PC-3 (cell line): ENCODE results near the gene DLGAP1. TPM values are rescaled to one million over a fixed set of nuclear protein-coding genes. Genes with fewer than 3 reads are reported as not detected.

Experiments used
- ATAC-seq: fragments of 200-7000 bp; cut with Tn5 transposase; 2 replicates; pipeline ENCODE4 v1.9.1; 2020; ENCODE audit warnings: mild to moderate bottlenecking, moderate library complexity
- BruUV-seq: library from RNA; stranded (reverse); fragments of 400-500 nt; replicated peaks from 2 replicates; lab custom pipeline; 2021; lab: Mats Ljungman, UMichigan
- CTCF ChIA-PET: fragments of 300-600 bp; sonication (Branson Sonifier 250); formaldehyde crosslinking; loops from one replicate; lab custom pipeline; 2022; ENCODE audit warnings: antibody characterized with exemption; lab: Charles Lee
- POLR2A ChIA-PET: fragments of 300-600 bp; sonication (Branson Sonifier 250); formaldehyde crosslinking; loops from one replicate; lab custom pipeline; 2022; ENCODE audit warnings: antibody characterized with exemption; ENCODE audit not compliant: unreplicated experiment; lab: Charles Lee
- DNase-seq: peaks from one replicate; pipeline ENCODE4 v3.0.0-alpha.2; 2015
- H2AFZ ChIP-seq: fragments of 300-600 bp; sonication (generic); 2 replicates; pipeline ENCODE4 v1.6.0; 2016; ENCODE audit warnings: antibody characterized with exemption, low read length
- H3F3A ChIP-seq: fragments of 300-600 bp; sonication (generic); one replicate; pipeline ENCODE4 v1.6.0; 2017; ENCODE audit warnings: antibody characterized with exemption, low read length, control low read depth, mild to moderate bottlenecking; ENCODE audit not compliant: unreplicated experiment
- H3K27ac ChIP-seq: fragments of 300-600 bp; sonication (generic); 2 replicates; pipeline ENCODE4 v1.5.1; 2016; ENCODE audit warnings: mild to moderate bottlenecking, low read length
- H3K27me3 ChIP-seq: fragments of 300-600 bp; sonication (generic); 2 replicates; pipeline ENCODE4 v1.6.1; 2016; ENCODE audit warnings: low read length, mixed read lengths
- H3K36me3 ChIP-seq: fragments of 300-600 bp; sonication (generic); 2 replicates; pipeline ENCODE4 v1.6.1; 2016; ENCODE audit warnings: low read depth, mixed run types, low read length, mixed read lengths
- H3K4me1 ChIP-seq: fragments of 300-600 bp; sonication (generic); 2 replicates; pipeline ENCODE4 v1.5.1; 2016; ENCODE audit warnings: low read length; ENCODE audit not compliant: insufficient read depth
- H3K4me2 ChIP-seq: fragments of 300-600 bp; sonication (generic); 2 replicates; pipeline ENCODE4 v1.6.0; 2016; ENCODE audit warnings: low read length
- H3K4me3 ChIP-seq: fragments of 300-600 bp; sonication (generic); 2 replicates; pipeline ENCODE4 v1.5.1; 2016; ENCODE audit warnings: mild to moderate bottlenecking, low read length, mixed read lengths
- H3K79me2 ChIP-seq: fragments of 300-600 bp; sonication (generic); 2 replicates; pipeline ENCODE4 v1.6.1; 2017; ENCODE audit warnings: low read length, mixed read lengths
- H3K9ac ChIP-seq: fragments of 300-600 bp; sonication (generic); 2 replicates; pipeline ENCODE4 v1.6.0; 2016; ENCODE audit warnings: mild to moderate bottlenecking, low read length
- H3K9me2 ChIP-seq: fragments of 300-600 bp; sonication (generic); replicated peaks from 2 replicates; pipeline ENCODE4 v1.6.1; 2016; ENCODE audit warnings: mixed run types, low read length, mixed read lengths
- H3K9me3 ChIP-seq: fragments of 300-600 bp; sonication (generic); 2 replicates; pipeline ENCODE4 v1.6.1; 2016; ENCODE audit warnings: low read length, mixed read lengths
- H4K20me1 ChIP-seq: fragments of 300-600 bp; sonication (generic); 2 replicates; pipeline ENCODE4 v1.6.1; 2016; ENCODE audit warnings: low read length, mixed read lengths
- EZH2 ChIP-seq: fragments of 300-600 bp; sonication (generic); IDR thresholded peaks from one replicate; pipeline ENCODE4 v1.6.1; 2017; ENCODE audit warnings: antibody characterized with exemption, mild to moderate bottlenecking, low read length; ENCODE audit not compliant: unreplicated experiment
- EZH2phosphoT487 ChIP-seq: fragments of 300-600 bp; sonication (generic); IDR thresholded peaks from 2 replicates; pipeline ENCODE4 v1.6.1; 2018; ENCODE audit warnings: mild to moderate bottlenecking, antibody characterized with exemption, low read length, borderline replicate concordance
- intact Hi-C: fragments of 100-400 bp; cut with micrococcal nuclease; formaldehyde crosslinking; loops from 2 replicates; pipeline ENCODE4 v1.9.0; 2023
- total RNA-seq: library from RNA; depleted of rRNA; stranded (reverse); fragments of >200 nt; gene quantifications from 2 replicates; pipeline ENCODE4 v1.2.3, GENCODE V29; 2014
- TF ChIP-seq, protein P1 (sequence below): fragments of 300-600 bp; sonication (generic); conservative IDR thresholded peaks from 2 replicates; pipeline ENCODE4 v1.5.1; 2017; ENCODE audit warnings: antibody characterized with exemption, low read depth, mild to moderate bottlenecking, low read length

DLGAP1 gene
- total RNA-seq, 1 experiment from 2014 or later = not detected

DNA sequence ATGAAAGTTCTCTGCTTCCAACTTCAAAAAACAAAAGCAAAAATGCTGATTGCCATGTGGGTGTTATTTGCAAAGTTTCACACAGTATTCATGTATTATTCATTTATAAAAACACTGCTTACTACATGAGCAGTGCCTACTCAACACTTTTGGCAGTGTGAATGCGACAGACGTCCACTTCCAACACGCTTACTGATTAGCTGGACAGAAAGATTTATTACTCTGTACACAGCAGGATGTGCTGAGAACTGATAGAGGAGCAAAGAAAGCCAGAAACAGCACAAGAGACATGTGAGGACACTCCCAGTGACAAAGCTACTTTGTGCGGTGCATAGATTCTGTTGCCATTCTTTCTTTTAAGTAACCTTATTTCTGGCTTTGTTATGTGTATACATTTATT, 258.8 kb downstream of the DLGAP1 start:
- Histone ChIP-seq H3K9ac (no peak overlapping the region), H3K4me3 (no peak overlapping the region), H3K4me1 (no peaks in the 10 kb centered on the region), H3K9me3 (peaks cover 6% of the 10 kb centered on the region; the same call in 1 of the 2 replicates), H3K9me2 (no peaks in the 10 kb centered on the region), H2AFZ (no peak overlapping the region), H3K4me2 (no peak overlapping the region), H4K20me1 (no peaks in the 10 kb centered on the region), H3K27ac (no peak overlapping the region), H3K36me3 (no peaks in the 10 kb centered on the region), H3F3A (no peaks in the 10 kb centered on the region), H3K27me3 (no peaks in the 10 kb centered on the region), H3K79me2 (no peaks in the 10 kb centered on the region)
- ChIA-PET CTCF (no interaction called here), POLR2A (no interaction called here)
- TF ChIP-seq EZH2phosphoT487 = no peak
- no peak for TF ChIP-seq EZH2
- TF ChIP-seq, protein P1, sequence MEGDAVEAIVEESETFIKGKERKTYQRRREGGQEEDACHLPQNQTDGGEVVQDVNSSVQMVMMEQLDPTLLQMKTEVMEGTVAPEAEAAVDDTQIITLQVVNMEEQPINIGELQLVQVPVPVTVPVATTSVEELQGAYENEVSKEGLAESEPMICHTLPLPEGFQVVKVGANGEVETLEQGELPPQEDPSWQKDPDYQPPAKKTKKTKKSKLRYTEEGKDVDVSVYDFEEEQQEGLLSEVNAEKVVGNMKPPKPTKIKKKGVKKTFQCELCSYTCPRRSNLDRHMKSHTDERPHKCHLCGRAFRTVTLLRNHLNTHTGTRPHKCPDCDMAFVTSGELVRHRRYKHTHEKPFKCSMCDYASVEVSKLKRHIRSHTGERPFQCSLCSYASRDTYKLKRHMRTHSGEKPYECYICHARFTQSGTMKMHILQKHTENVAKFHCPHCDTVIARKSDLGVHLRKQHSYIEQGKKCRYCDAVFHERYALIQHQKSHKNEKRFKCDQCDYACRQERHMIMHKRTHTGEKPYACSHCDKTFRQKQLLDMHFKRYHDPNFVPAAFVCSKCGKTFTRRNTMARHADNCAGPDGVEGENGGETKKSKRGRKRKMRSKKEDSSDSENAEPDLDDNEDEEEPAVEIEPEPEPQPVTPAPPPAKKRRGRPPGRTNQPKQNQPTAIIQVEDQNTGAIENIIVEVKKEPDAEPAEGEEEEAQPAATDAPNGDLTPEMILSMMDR = no peak
- DNase-seq = no peak
- intact Hi-C loops = no loop called here
- BruUV-seq = no TSS peak
- ATAC-seq = no peak

- H2AFZ ChIP-seq = no peak overlapping the region
- no peak overlapping the region for H3K9ac ChIP-seq
- no peaks in the 10 kb centered on the region for H3K36me3 ChIP-seq
- no peak overlapping the region for H3K4me3 ChIP-seq
- H3K4me1 ChIP-seq = no peaks in the 10 kb centered on the region
- intact Hi-C loops = no loop called here
- TF ChIP-seq, protein P1 = no peak
- no peak for TF ChIP-seq EZH2phosphoT487
- no peak overlapping the region for H3K4me2 ChIP-seq
- no peaks in the 10 kb centered on the region for H3F3A ChIP-seq
- DNase-seq (no peak), ATAC-seq (no peak)
- peaks cover 11% of the 10 kb centered on the region; the same call in 1 of the 2 replicates for H3K9me3 ChIP-seq
- ChIA-PET POLR2A (no interaction called here), CTCF (no interaction called here)
- no peaks in the 10 kb centered on the region for H4K20me1 ChIP-seq
- no peaks in the 10 kb centered on the region for H3K79me2 ChIP-seq
- H3K27ac ChIP-seq = no peak overlapping the region
- H3K27me3 ChIP-seq = no peaks in the 10 kb centered on the region
- H3K9me2 ChIP-seq = no peaks in the 10 kb centered on the region
- no TSS peak for BruUV-seq
These were observed 262.0 kb downstream of the DLGAP1 start for GRCh38 chr18:4193086-4193485.

DNA sequence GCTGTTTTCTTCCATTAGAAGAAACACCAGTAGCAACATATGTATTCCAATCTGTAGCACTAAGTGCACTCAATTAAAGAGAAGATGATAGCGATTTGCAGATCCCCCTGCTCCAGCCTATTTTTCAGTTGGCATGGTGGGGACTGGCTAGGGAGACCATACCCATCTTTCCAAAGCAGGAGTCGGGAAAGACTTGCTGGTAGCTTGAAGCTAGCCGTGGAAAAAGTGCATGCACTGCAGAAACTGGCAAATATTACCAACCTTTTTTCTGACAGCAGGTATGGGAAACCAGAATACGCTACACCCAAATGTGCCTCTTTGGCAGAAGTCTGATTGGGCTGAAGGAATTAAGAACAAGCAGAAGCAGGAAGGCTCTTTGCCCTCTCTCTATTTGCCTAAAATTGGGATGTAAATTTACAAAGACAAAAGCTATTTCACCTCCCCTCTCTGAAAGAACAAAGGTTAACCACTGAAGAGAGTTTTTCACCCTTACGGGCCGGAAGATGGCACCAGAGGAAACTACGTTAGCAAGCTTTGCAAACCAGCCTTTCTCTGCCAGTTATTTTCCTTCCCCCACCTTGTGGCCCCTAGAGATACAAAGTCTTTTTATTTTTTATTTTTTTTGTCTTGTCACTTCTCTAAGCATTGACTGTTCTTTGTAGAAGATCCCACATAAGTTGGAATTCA, 273.1 kb downstream of the DLGAP1 start:
- Histone ChIP-seq H3K9me2 (no peaks in the 10 kb centered on the region), H3K36me3 (no peaks in the 10 kb centered on the region), H3K79me2 (no peaks in the 10 kb centered on the region), H3K27ac (no peak overlapping the region), H3K27me3 (no peaks in the 10 kb centered on the region), H3K4me2 (no peak overlapping the region), H3K4me3 (no peak overlapping the region), H3K9ac (no peak overlapping the region), H2AFZ (no peak overlapping the region), H4K20me1 (no peaks in the 10 kb centered on the region), H3K9me3 (peaks cover 11% of the 10 kb centered on the region), H3F3A (no peaks in the 10 kb centered on the region), H3K4me1 (no peaks in the 10 kb centered on the region)
- intact Hi-C loops = no loop called here
- POLR2A ChIA-PET = no interaction called here
- no TSS peak for BruUV-seq
- TF ChIP-seq, protein P1 = no peak
- TF ChIP-seq EZH2phosphoT487 = no peak
- TF ChIP-seq EZH2 = no peak
- DNase-seq = no peak
- no peak for ATAC-seq
- CTCF ChIA-PET = no interaction called here
